Suppressor macrophage treated with lipopolysaccharide for 4 hours (primary cell): ENCODE data around the gene SUMO4.
A peak's percentile ranks its signal among the peaks of the same experiment; 100 is the strongest.

ENCODE experiments used
- DNase-seq: peaks from one replicate; pipeline ENCODE4 v3.0.0-alpha.2; 2020

Gene SUMO4

DNA sequence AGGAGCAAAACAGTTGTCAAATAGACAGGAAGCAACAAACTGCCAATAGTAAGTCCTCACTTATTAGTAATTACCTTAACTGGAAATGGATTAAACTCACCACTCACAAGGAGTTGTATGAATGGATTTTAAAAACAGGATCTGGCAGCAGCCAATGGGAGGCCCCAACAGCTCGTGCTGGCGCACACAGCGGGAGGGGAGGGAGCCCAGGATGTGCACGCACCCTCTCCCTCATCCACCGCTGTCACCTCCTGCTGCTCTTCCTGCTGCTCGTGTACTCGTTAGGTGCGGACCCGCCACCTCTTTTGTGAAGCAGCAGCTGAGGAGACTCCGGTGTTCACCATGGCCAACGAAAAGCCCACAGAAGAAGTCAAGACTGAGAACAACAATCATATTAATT, at the start of gene SUMO4:
SUMO4 (plus strand) TSS at position 213 of the 400 bp plus-strand sequence; CDS start at position 343, 130 bp downstream.
- DNase-seq = no peak

DNA sequence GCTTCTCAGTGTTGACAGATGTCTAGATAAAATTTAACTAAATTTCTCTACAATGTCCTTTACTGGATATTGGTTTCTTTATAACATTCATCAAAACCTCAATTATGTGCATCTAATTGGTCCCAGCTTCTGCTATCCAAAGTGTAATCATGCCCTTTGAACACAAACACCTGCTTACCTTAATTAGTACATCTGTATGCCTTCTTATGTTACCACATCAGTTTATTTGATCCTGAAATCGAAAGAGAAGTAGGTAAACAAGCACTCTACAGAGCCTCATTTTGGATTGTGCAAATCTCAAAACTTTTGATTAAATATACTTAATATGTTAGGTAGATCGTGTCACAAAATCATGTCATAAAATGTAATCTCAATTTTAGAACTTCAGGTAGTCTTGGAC, 46.1 kb upstream of the SUMO4 start:
- no peak for DNase-seq

DNA sequence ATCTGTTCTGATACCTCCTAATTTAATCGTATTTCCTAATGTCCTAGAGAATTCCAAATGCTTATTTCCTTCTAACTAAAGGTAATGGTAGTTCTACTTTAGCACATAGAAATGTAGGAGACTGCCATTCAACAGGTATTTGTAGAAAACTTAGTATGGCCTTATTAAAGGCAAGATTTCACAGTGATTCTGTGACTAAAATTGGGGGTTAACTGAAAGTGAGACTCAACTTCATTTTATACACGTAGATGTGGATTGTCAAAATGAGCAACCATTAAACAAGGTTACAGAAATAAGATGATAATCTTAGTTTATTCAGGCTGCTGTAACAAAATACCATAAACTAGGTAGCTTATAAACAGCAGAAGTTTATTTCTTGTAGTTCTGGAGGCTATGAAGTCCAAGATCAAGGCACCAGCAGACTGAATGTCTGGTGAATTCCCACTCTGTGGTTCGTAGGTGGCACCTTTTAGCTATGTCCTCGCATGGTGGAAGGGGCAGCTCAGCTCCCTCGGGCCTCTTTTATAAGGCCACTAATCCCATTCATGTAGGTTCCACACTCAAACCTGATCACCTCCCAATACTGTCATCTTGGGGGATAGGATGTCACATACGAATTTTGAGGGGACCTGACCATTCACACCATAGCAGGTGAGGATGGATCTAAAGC, 43.8 kb upstream of the SUMO4 start:
- no peak for DNase-seq

DNA sequence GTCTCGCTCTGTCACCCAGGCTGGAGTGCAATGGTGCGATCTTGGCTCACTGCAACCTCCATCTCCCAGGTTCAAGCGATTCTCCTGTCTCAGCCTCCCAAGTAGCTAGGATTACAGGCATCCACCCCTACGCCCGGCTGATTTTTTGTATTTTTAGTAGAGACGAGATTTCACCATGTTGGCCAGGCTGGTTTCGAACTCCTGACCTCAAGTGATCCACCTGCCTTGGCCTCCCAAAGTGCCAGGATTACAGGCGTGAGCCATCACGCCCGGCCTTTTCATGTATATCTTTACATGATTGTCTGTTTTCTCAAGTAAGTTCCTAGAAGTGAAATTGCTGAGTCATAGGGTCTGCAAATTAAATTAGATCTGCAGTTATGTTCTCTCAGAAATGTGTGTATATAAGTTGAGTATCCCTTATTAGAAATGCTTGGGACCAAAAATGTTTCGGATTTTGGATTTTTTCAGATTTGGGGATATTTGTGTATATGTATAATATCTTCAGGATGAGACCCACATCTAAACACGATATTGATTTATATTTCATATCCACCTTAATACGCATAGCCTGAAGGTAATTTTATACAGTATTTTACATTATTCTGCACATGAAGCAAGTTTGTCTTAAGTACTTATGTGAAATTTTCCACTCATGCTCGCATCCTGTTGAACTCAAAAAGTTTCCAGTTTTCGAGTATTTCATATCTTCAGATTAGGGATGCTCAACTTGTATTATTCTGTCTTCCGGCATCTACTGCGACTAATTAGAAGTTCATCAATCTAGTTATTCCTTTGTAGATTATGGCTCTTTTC, 42.1 kb upstream of the SUMO4 start:
- no peak for DNase-seq

DNA sequence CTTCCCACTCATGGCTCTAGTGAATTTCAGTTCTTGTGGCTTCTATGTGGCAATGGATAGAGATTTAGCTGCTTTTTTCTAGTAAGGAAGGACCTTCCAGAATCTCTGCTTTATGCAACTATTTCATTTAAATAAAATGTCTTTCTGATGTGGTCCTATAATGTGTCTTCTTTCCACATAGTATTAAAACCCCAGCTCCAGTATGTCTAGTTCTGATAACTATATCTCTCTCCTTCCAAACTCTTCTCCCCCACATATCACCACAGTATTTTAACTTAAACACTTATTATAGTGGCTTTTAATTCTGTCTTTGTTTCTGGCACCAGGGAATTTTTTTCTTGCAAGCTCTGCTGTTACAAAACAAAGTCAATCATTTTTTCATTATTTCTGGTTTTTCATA, 40.6 kb upstream of the SUMO4 start:
- no peak for DNase-seq

DNA sequence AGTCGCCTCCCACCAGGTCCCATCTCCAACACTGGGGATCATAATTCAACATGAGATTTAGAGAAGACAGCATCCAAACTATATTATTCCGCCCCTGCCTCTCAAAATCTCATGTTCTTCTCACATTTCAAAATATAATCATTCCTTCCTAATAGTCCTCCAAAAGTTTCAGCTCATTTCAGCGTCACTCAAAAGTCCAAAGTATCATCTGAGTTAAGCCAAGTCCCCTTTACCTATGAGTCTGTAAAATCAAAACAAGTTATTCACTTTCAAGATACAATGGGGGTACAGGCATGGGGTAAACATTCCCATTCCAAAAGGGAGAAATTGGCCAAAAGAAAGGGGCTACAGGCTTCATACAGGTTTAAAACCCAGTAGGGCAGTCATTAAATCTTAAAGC, 39.5 kb upstream of the SUMO4 start:
- no peak for DNase-seq

DNA sequence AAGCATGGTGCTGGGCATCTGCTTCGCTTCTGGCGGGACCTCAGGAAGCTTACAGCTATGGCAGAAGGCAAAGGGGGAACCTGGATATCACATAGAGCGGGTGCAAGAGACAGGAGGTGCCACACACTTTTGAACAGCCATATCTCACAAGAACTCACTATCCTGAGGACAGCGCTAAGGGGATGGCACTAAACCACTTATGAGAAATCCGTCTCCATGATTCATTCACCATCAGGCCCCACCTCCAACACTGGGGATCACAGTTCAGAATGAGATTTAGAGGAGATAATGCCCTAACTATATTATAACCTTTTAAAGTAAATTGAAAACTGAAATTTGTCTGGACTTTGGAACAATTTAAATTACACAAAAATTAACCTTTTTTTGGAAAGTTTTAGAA, 37.8 kb upstream of the SUMO4 start:
- no peak for DNase-seq

DNA sequence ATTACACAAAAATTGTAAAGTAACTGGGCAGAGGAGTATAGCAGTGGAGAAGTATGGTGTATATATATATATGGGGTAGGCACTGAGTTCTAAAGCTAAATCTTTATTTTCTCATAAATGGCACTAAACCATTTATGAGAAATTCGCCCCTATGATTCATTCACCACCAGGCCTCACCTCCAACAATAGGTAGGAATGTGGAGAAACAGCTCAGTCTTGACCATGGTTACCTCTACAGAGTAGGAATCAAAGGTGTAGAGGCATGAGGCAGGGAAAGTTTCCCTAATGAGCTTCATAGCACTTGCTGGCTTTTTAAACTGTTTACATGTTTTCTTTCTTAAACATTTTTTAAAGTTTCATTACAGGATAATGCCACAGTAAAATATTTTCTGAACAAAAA, 36.9 kb upstream of the SUMO4 start:
- no peak for DNase-seq

DNA sequence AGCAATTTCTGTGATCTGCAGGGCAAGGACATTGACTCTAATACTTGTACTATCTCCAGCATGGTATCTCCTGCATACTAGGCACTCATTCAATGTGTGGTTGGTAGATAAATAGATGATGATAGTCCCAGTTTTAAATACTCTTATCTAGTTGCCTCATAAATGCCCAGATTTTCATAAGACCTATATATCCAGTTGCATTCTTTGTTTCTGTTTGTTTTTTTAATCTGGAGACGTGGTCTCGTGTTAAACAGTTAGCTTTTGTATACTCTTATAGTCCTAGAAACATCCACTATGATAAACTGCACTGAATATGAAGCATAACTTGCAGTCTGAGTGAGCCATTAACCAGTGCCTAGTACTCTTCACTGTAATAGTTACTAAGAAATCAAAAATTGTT, 35.5 kb upstream of the SUMO4 start:
- no peak for DNase-seq

DNA sequence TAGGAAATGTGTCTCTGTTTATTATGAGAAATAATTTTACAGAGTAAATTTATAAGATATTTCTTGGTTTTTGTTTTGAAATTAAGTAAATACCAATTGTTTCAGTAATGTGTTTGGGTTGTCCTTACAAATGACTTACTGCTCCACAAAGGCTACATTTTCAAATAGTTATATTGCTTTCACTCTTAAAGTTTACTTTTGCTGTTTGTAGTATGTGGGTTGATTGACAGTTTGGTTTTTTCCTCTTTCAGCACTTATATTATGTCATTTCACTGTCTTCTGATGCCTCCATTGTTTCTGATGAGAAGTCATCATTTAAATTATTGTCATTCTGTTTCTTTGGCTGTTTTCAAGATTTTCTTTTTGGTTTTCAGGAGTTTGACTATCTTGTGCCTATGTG, 34.9 kb upstream of the SUMO4 start:
- peak; percentile 27 for DNase-seq

DNA sequence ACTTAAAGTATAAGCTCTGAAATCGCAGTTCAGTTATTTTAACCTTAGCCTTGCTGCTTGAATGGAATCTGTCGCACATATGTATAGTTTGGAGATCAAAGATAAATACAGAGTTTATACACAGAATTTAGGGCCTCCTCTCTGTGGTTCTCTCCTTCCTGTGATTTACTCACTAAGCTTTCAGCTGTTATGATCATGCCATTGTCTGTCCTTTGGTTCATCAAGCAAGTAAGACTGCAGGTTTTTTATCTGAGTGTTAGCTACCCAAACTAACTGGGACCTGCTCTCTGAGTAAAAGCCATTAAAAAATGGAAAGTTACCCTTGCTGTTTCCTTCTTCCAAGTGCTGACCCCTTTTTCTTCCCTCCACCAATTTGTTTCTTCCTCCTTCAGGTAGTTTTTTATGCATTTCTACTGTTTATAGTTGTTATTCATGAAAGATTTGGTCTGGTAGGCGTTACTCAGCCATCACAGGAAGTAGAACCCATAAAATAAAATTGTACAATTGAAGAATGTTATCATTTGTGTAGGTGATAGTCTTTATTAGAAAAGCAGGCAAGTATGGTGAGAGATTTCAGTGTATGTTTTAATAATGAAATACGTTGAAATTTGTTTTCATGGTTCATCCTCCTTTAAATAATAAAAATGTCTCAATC, 33.7 kb upstream of the SUMO4 start:
- no peak for DNase-seq

DNA sequence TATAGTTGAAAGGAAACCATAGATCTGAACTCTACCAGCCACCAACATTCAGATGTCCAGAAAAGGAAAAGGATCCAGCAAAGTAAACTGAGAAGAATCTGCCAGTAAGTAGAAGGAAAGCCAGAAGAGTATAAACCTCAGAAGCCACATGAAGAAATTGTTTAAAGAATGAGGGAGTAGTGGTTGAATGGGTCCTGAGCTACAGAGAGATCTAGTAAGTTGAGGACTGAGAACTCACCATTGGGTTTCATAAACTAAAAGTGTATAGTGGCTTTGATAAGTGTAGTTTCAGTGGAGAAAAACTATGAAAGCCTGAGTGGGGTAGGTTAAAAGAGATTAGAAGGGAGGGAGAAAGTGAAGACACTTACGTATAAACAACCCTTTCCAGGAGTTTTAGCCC, 32.0 kb upstream of the SUMO4 start:
- no peak for DNase-seq

DNA sequence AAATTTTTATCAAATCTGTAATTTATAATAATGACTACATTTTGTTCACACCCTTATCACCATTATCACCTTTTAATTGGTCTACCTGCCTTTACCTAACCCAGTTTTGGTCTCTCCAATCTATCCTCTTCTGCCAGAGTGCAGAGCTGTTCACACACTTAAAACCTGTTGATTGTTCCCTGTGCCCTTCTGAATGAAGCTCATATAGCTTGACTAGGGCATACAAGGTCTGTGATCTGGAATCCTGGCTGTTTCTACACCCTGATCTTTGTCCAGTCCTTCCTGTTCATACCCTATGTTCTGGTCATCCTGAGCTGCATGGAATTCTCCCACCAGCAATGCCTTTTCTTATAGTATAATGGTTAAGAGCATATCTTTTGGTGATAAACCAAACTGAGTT, 28.9 kb upstream of the SUMO4 start:
- DNase-seq = no peak

DNA sequence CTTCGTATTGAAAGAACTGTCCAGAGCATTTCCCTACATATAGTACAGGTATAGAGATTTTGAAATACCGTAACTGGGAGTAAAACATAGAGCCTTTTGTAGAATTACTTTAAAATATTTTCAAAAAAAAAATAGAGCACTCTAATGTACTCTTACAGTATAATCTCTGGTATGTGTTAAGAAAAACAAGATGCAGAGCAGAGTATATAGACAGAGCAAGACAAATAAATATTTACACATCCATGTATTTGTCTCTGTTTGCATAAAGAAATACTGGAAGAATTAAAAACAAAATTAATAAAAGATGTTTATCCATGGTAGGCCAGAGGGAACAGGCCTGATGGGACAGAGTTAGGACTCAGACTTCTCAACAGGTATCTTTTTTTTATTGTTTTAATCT, 28.0 kb upstream of the SUMO4 start:
- DNase-seq = no peak

DNA sequence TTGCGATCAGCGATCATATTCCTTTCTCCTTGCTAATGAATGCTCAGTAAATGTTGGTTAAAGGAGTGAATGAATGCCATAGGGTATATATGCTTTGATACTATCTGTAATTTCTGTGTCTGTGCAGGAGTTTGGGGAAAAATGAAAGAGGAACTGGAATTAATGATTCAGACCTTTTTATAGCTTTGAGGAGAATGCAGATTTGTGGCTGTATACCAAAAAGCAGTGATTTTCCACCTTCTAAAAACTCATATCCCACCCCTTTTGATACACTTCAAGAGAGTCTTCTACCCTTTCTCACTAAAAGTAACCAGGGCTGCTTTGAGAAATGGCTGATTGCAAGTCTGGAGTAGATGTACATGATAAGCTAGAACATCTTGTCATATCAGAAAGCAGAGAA, 26.6 kb upstream of the SUMO4 start:
- peak; percentile 58 for DNase-seq

DNA sequence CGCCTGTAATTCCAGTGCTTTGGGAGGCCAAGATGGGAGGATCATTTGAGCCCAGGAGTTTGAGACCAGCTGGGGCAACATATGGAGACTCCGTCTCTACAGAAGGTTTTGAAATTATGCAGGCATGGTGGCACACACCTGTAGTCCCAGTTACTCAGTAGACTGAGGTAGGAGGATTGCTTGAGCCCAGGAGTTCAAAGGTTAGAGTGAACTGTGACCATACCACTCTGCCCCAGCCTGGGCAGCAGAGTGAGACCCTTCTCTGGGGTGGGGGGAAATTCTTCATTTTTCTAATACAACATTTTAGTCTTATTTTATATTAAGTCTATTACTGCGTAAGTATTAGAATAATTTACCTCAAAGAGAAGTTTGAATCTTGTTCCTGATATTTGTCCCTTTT, 20.1 kb upstream of the SUMO4 start:
- DNase-seq = no peak

DNA sequence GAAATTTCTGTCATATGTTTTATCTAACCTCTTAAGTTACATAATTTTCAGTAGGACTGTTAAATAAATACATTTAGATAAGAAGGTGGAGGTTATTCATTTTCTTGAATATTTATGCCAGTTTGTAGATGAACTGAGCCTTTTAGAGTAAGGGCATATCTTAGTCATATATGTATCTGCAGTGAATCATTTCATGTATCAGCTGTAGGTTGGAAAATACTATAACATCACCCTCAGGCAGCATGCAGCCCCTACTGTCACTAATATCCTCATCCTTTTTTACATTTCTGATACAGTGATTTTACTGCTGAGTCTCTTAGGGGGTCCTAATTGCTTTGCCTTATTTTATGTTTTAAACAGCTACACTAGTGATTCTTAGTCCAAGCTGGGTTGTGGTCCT, 19.5 kb upstream of the SUMO4 start:
- no peak for DNase-seq

DNA sequence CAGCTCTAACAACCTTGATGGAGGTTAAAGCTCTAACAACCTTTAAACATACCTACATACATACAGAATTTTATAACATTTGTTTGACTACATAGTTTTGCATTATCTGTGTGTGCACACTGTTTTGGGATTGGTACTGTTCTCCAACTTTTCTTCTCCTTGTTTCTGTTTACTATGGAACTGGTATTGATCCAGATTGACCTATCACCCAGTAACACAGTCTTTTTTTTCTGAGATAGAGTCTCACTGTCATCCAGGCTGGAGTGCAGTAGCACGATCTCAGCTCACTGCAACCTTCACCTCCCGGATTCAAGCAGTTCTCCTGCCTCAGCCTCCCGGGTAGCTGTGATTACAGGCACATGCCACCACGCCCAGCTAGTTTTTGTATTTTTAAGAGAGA, 16.7 kb upstream of the SUMO4 start:
- DNase-seq = no peak

DNA sequence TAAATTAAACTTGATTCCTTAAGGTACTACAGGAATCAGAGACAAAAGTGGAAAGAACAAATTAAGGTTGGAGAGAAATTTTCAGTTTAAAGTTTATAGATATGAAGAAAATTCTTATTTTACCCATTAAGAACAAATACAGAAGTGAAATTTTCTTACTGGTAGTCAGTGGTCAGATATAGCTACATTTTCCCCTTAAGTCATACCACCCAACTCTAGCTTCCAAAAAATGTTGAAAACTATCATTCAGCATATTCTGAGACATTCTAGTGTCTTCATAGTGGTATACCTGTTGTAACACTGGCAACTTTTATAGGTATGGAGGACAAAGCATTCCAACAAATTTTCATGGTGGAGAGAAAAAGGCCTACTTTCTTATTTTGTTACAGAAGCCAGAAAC, 15.6 kb upstream of the SUMO4 start:
- DNase-seq = no peak

DNA sequence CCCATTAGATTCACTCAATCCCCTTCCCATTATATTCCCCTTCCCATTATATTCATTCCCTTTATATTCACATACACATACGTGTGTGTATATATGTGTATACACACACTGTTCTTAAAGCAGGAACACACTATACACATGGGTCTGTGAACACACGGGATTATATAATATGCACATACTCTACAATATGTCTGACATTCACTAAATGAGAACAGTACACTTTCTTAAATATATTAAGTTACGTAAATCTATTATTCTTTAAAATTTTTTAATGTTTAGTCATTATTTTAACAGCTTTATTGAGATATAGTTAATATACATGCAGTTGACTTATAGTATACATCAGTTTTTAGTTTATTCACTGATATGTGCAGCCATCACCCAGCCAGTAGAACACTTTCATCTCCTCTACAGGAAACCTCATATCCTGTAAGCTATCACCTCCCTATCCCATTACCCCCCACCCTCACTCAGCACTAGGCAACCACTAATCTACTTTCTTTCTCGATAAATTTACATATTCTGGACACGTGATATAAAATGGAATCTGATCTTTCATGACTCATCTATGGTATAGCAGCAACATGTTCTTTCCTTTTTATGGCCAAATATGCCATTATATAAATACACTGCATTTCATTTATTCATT, 13.9 kb upstream of the SUMO4 start:
- DNase-seq = no peak

DNA sequence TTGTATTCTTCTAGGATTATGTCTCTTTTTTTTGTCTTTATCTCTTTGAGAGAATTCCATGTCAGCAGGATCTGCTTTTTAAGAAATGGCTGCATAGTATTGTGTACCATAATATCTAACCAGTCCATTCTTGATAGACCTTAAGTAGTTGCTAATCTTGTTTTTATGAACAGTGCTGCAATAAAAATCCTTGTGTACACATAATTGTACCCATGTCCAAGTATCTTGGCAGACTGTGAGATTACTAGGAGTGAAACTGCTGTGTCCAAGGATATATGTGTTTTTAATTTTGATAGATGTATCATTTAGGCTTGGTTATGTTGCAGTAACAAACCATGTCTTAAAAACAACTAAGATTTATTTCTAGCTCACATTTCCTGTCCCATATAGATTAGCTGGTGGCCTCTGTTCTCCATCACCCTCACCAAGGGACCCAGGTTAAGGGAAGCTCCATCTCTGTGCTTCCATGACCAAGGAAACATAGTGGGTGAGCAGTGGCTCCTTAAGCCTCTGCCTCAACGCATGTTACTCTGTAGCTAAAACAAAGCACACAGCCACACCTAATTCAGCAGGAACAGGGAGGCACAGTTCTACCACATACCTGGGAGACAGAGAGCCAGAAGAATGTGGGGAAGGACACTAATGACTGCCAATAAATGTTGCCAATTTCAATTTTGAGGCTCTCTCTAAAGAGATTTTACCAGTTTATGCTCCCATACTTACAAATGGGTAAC, 12.1 kb upstream of the SUMO4 start:
- DNase-seq = no peak

DNA sequence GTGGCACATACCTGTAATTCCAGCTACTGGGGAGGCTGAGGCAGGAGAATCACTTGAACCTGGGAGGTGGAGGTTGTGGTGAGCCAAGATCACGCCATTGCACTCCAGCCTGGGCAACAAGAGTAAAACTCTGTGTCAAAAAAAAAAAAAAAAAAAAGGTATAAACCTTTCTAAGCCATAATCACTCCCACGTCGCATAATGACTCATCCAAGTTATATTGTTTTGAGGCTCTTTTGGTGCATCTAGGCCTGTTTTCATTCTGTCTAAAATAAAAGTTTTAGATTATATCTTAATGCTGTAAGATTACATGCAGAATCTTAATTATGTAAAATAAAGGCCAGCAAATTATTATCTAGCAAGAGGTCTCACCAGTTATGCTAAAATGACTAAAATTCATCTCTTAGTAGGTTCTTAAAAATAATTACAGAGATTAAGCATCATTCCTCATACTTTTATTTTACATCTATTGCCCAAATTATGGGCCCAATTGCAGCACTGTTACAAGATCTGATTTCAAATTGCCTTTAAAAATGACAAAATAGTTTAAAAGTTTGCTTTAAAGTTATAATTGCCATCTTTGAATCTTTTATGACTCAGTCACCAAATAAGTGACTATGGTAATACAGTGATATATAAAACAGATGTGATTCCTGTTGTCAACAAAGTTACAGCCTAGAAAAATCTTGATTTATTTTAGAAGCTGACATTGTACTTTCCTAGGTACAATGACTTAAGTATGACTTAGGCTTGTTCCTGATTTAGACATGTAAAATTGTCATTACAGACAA, 10.4 kb upstream of the SUMO4 start:
- DNase-seq = no peak
